Liver (tissue), 3 donors: ENCODE measurements around the gene DMPK.

Experiments
- EGR1 ChIP-seq, 2 donors: IDR thresholded peaks; 2 replicates each; pipeline ENCODE4 v1.6.1; 2016 to 2018; ENCODE audit warnings: antibody characterized with exemption in 2 of 2, low read depth in 2 of 2
- HNF4A ChIP-seq, 2 donors: conservative IDR thresholded peaks; 2 replicates each; pipeline ENCODE4 v1.6.1; 2016; ENCODE audit warnings: antibody characterized with exemption in 2 of 2, mild to moderate bottlenecking in 2 of 2
- RAD21 ChIP-seq, 2 donors: IDR thresholded peaks; 2 replicates each; pipeline ENCODE4 v1.6.1; 2016; ENCODE audit warnings: antibody characterized with exemption in 2 of 2, mild to moderate bottlenecking in 2 of 2
- TAF1 ChIP-seq: conservative IDR thresholded peaks from 2 replicates; pipeline ENCODE4 v1.6.1; 2016; ENCODE audit warnings: antibody characterized with exemption, mild to moderate bottlenecking
- YY1 ChIP-seq: IDR thresholded peaks from 2 replicates; pipeline ENCODE4 v1.6.1; 2016; ENCODE audit warnings: antibody characterized with exemption, mild to moderate bottlenecking
- TF ChIP-seq, protein P1 (sequence below): fragments of 150-350 bp; IDR thresholded peaks from 2 replicates; pipeline ENCODE4 v1.5.1; 2017; ENCODE audit warnings: improper control_type of control experiment, low read depth, low read length; ENCODE audit not compliant: missing input control
- TF ChIP-seq, protein P2 (sequence below): IDR thresholded peaks from 2 replicates; pipeline ENCODE4 v1.6.1; 2016; ENCODE audit warnings: antibody characterized with exemption
- TF ChIP-seq, protein P3 (sequence below): IDR thresholded peaks from 2 replicates; pipeline ENCODE4 v1.6.1; 2016; ENCODE audit warnings: antibody characterized with exemption, mild to moderate bottlenecking
- donor health status: healthy.
- donor health status: healthy.

DNA sequence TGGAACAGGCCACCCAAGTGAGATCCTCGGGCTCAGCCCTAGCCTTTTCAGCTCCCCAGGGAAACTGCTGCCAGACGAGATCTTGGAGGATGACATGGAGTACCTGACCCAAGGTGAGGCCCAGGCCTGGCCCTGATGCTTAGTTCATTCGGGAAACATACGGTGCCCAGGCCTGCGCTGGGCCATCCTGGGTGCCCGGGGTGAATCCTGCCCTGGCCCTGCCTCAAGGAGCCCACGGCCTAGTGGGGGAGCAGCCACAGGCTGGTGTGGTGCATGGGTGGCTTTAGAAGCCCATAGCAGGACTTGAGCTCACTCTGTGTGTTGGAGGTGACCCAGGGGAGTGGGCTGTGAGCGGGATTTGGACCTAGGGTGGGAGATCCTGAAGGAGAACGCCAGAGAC lies 23.4 kb downstream of the DMPK start:
- TF ChIP-seq, protein P1, sequence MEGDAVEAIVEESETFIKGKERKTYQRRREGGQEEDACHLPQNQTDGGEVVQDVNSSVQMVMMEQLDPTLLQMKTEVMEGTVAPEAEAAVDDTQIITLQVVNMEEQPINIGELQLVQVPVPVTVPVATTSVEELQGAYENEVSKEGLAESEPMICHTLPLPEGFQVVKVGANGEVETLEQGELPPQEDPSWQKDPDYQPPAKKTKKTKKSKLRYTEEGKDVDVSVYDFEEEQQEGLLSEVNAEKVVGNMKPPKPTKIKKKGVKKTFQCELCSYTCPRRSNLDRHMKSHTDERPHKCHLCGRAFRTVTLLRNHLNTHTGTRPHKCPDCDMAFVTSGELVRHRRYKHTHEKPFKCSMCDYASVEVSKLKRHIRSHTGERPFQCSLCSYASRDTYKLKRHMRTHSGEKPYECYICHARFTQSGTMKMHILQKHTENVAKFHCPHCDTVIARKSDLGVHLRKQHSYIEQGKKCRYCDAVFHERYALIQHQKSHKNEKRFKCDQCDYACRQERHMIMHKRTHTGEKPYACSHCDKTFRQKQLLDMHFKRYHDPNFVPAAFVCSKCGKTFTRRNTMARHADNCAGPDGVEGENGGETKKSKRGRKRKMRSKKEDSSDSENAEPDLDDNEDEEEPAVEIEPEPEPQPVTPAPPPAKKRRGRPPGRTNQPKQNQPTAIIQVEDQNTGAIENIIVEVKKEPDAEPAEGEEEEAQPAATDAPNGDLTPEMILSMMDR = no peak
- TF ChIP-seq, protein P2, sequence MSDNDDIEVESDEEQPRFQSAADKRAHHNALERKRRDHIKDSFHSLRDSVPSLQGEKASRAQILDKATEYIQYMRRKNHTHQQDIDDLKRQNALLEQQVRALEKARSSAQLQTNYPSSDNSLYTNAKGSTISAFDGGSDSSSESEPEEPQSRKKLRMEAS = no peak
- TF ChIP-seq RAD21 (IDR thresholded peaks at IDR 0.05) (no peak), EGR1 (IDR thresholded peaks at IDR 0.05; ENCODE audit: low read depth in 2 of 2) (no peak), TAF1 (no peak), HNF4A (conservative IDR thresholded peaks at IDR 0.05) (no peak), YY1 (no peak)
- TF ChIP-seq, protein P3, sequence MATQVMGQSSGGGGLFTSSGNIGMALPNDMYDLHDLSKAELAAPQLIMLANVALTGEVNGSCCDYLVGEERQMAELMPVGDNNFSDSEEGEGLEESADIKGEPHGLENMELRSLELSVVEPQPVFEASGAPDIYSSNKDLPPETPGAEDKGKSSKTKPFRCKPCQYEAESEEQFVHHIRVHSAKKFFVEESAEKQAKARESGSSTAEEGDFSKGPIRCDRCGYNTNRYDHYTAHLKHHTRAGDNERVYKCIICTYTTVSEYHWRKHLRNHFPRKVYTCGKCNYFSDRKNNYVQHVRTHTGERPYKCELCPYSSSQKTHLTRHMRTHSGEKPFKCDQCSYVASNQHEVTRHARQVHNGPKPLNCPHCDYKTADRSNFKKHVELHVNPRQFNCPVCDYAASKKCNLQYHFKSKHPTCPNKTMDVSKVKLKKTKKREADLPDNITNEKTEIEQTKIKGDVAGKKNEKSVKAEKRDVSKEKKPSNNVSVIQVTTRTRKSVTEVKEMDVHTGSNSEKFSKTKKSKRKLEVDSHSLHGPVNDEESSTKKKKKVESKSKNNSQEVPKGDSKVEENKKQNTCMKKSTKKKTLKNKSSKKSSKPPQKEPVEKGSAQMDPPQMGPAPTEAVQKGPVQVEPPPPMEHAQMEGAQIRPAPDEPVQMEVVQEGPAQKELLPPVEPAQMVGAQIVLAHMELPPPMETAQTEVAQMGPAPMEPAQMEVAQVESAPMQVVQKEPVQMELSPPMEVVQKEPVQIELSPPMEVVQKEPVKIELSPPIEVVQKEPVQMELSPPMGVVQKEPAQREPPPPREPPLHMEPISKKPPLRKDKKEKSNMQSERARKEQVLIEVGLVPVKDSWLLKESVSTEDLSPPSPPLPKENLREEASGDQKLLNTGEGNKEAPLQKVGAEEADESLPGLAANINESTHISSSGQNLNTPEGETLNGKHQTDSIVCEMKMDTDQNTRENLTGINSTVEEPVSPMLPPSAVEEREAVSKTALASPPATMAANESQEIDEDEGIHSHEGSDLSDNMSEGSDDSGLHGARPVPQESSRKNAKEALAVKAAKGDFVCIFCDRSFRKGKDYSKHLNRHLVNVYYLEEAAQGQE = no peak
